HEK293T (cell line): Measurements from ENCODE around the gene MOAP1.
"Not testable (repeated sequence)": the region's sequence is repeated elsewhere in the genome, so short reads cannot be mapped to it uniquely, and the experiment has no call there.

Experiments
- ARNT ChIP-seq: fragments of 450-650 bp; IDR thresholded peaks from 2 replicates; pipeline ENCODE4 v1.6.1; 2017; ENCODE audit warnings: mild to moderate bottlenecking
- BHLHE40 ChIP-seq: fragments of 450-650 bp; IDR thresholded peaks from 2 replicates; pipeline ENCODE4 v1.6.1; 2016; ENCODE audit warnings: mild to moderate bottlenecking, moderate library complexity, borderline replicate concordance
- FOXK2 ChIP-seq: fragments of 450-650 bp; IDR thresholded peaks from 2 replicates; pipeline ENCODE4 v1.6.1; 2016; ENCODE audit warnings: mild to moderate bottlenecking
- FOXM1 ChIP-seq: fragments of 450-650 bp; IDR thresholded peaks from 2 replicates; pipeline ENCODE4 v1.6.1; 2017; ENCODE audit warnings: mild to moderate bottlenecking, borderline replicate concordance
- L3MBTL2 ChIP-seq: fragments of 450-650 bp; conservative IDR thresholded peaks from 2 replicates; pipeline ENCODE4 v1.6.1; 2016; ENCODE audit warnings: mild to moderate bottlenecking
- NFRKB ChIP-seq: fragments of 450-650 bp; IDR thresholded peaks from 2 replicates; pipeline ENCODE4 v1.6.1; 2016; ENCODE audit warnings: mild to moderate bottlenecking, moderate library complexity
- PKNOX1 ChIP-seq: fragments of 450-650 bp; IDR thresholded peaks from 2 replicates; pipeline ENCODE4 v1.6.1; 2016
- SUZ12 ChIP-seq: fragments of 450-650 bp; IDR thresholded peaks from 2 replicates; pipeline ENCODE4 v1.6.1; 2016; ENCODE audit warnings: mild to moderate bottlenecking

- TF ChIP-seq PKNOX1, FOXK2, ARNT, BHLHE40, SUZ12, FOXM1, NFRKB, L3MBTL2: not testable (repeated sequence)
These were observed 14.6 kb downstream of the MOAP1 start for GRCh38 chr14:93170141-93170540.
